GM18505 (cell line): ENCODE data around the gene GTF3C6.
A peak's percentile ranks its signal among the peaks of the same experiment; 100 is the strongest.

Experiments used
- ATAC-seq: cut with Tn5 transposase; IDR thresholded peaks from one replicate; pipeline ENCODE4 v1.9.1; 2021; ENCODE audit not compliant: unreplicated experiment
- POLR2A ChIP-seq: IDR thresholded peaks from 4 replicates; pipeline ENCODE4 v1.6.1; 2011; ENCODE audit warnings: borderline replicate concordance; ENCODE audit not compliant: insufficient read depth, insufficient read length; ENCODE audit errors: extremely low read depth

The GTF3C6 gene, protein sequence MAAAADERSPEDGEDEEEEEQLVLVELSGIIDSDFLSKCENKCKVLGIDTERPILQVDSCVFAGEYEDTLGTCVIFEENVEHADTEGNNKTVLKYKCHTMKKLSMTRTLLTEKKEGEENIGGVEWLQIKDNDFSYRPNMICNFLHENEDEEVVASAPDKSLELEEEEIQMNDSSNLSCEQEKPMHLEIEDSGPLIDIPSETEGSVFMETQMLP

DNA sequence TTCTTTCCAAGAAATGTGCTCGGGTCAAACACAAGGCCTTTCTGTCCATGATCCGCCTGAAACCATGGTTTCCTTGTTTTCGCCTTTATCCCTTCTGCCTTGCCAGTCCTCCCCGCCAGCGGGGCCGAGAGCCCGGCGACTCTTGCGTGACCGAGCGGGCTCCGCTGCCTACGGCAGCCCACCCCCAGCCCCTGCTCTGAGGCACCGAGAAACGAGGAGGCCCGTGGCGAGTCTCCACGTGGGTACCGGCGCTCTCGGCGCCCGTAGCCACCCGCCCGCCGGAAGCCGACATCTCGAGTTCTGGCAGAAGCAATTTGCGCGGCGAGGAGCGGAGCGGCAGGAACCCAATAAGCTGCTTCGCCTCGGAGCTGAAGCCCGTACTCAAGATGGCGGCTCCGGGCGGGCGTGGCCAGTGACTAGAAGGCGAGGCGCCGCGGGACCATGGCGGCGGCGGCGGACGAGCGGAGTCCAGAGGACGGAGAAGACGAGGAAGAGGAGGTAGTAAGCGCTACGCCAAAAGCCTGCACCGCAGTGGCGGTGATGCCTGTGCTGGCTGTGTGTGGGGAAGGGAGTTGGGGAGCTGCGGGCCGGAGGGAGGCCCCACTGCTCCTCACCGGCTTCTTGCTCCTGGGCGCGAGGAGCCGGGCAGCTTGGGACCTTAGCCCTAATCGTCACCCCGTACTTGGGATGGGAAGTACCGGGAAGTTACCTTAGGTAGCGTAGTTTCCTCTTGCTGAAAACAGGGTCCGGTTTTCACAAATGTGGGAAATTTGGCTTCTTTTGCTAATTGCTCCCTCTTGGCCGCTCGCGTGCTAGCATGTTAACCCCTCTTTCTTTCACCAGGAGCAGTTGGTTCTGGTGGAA is at the start of gene GTF3C6:
Gene GTF3C6 (plus strand): TSS at position 378 of the 864 bp plus-strand sequence. CDS start 64 bp downstream, at position 442.
- peak; percentile 97 for ATAC-seq
- TF ChIP-seq POLR2A: peak; percentile 97

DNA sequence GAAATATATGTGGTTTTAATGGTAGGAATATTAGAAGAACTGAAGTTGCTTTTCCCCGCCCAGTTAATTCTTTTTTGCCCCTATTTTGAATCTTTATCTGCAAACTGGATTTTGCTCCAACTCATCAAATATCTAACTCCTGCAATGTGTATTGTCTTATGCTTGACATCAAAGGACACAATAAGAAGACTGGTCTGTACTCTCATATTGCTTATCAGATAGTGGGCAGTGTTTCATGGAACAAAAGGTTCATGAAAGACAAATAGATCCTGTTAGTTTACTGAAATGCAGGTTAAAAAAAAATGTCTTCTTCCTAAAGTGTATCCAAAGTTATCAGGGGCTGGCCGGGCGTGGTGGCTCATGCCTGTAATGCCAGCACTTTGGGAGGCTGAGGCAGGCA is 27.7 kb upstream of the GTF3C6 start:
- TF ChIP-seq POLR2A: no peak
- ATAC-seq: no peak

DNA sequence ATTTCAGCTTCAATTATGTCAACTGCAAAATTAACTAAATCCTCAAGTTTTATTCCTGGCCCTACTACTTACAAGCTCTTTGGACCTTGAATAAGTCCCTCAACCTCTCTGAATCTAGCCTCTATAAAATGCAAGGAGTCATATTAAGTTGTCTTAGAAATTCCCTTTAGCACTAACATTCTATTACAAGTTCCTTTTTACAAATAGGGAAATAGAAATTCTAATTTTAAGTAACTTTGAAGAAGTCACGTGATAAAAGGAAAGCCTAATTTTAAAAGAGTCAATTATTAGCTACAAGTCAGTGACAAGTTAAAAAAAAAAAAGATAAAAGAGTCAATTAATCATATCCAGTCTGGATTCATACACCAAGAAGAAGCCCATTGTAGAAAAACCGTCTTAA is 24.6 kb upstream of the GTF3C6 start:
- no peak for TF ChIP-seq POLR2A
- no peak for ATAC-seq

DNA sequence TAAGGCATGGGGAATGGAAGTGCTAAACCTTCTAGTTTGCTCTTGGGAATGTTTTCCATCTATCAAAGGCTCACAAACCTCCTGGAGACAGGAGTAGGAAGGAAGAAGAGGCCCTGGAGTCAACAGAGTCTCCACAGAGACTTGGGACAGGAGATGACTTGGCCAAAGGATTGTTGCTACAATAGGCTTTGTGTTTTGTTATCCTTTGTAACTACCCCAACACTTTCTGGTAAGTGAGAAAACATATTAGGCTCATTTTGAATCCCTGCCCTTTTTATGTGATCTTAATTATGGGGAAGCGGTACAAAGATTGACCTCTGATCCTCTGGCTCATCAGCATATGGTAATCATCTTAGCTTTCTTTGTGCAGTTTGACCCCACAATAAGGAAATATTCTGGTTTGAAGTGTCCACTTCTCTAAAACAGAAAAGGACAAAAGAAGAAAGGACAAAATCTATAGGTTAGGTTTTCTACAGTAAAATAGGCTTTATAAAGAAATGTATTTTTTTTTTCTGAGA is 24.1 kb upstream of the GTF3C6 start:
- TF ChIP-seq POLR2A: no peak
- ATAC-seq: no peak

DNA sequence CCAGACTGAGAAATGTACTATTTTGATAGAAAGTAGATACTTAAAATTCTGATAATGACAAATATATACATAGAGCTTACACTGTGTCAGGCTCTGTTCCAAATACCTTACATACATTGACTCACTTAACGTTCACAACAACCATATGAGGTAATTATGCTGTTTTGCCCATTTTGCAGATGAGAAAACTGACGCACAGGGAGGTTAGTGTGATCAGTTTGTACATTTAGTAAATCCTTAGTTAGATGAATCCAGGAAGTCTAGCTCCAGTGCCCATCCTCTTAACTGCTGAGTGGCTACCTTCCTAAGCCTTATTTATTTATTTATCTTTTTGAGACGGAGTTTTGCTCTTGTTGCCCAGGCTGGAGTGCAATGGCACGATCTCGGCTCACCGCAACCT is 23.3 kb upstream of the GTF3C6 start:
- ATAC-seq: no peak
- TF ChIP-seq POLR2A: no peak

DNA sequence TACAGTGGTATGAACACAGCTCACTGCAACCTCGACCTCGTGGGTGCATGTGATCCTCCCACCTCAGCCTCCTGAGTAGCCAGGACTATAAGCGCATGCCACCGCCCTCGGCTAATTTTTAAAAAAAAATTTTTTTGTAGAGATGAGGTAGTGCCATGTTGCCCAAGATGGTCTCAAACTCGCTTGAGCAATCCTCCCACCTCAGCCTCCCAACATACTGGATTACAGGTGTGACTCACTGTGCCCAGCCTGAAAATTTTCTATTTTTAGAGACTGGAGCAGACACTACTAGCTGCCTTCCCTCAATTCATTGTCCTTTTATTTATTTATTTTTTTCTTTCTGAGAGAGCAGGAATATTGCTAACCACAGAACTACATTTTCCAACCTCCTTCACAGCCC is 20.3 kb upstream of the GTF3C6 start:
- ATAC-seq: no peak
- TF ChIP-seq POLR2A: no peak

DNA sequence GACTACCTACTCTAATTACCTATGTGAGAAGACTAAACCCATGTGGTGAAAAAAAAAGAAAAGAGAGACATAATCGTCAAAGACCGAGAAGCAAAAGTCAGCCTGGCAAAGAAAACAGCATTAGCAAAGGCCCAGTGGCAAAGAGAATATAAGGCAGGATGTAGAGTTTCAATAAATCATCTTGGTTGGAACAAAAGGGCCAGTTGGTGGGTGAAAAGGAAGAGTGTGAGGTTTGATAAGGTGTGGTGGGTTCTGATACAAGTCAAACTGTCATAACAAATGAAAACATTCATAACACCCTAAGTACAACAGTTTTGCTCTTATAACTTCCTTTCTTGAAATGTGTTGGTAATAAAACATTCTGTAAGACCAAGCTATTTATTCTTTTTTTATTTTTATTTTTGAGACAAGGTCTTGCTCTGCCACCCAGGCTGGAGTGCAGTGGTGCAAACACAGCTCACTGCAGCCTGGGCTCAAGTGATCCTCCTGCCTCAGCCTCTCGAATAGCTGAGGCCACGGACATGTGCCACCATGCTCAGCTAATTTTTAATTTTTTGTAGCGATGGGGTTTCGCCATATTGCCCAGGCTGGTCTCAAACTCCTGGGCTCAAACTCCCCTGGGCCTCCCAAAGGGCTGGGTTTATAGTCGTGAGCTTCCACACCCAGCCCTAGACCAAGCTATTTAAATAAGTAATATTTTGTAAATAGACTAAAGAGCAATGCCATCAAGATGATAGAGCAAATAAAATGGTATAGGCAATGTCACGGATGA is 18.9 kb upstream of the GTF3C6 start:
- no peak for ATAC-seq
- TF ChIP-seq POLR2A: no peak

DNA sequence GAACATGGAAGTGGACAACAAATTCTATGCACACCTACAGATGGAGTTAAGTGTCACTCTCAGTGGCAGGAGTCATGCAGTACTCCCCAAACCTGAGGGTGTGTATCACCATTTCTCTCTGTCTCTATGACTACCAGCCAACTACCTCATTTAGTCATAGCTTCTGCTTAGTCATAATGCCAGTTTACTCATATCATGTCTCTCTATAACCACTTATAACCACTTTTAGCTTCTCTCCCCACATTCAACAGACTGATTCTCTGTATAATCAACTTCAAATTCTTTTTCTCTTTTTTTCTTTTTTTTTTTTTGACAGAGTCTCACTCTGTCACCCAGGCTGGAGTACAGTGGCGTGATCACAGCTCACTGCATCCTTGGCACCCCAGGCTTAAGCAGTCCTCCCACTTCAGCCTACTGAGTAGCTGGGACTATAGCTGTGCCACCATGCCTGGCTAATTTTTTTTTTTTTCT is 13.8 kb upstream of the GTF3C6 start:
- no peak for TF ChIP-seq POLR2A
- ATAC-seq: peak; percentile 99

DNA sequence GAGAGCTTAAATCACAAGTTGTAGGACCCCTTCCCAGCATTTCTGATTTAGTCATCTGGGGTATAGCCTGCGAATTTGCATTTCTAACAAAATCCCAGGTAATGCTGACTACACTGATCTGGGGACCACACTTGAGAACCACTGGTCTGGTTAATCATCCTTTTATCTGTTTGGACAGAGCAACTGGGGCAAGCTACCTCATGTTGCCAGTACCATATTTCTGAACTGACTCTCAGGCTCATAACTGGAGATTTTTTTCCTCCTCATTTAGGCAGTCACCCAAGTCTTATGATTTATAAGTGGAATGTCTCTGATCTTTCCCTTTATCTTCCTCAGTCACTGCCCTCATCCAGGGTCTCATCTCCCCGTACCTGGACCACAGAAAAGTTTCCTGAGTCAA is 12.0 kb upstream of the GTF3C6 start:
- TF ChIP-seq POLR2A: no peak
- no peak for ATAC-seq

DNA sequence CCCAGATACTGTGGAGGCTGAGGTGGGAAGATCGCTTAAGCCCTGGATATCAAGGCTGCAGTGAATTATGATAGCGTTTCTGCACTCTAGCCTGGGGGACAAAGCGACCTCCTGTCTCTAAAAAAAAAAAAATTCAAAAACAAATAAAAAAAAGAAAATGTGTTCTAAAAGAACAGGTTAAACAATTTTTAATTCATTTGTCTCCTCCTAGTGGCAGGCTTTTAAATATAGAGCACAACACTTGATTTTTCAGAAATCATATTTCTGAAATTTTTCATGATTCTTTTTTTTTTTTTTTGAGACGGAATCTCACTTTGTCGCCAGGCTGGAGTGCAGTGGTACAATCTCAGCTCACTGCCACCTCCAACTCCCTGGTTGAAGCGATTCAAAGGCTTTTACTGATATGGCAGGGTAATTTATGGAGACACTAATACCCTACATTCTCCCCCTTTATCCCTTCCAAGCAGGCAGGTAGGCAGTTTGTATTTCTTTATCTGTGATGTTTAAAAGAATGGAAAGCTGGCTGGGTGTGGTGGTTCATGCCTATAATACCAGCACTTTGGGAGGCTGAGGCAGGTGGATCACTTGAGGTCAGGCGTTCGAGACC is 8.7 kb upstream of the GTF3C6 start:
- no peak for ATAC-seq
- TF ChIP-seq POLR2A: no peak

DNA sequence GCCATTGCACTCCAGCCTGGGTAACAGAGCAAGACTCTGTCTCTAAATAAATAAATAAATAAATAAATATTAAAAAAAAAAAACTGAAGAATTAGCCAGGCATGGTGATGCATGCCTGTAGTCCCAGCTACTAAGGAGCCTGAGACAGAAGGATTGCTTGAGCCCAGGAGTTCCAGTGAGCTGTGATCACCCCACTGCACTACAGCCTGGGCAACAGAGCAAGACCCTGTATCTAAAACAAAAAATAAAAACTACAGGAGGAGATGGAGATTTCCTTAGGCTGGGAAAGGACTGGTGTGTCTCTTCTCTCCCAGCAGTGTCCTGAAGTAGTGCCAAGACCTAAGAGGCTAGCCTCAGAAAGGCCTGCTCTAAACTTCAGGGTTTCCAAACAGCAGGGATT is 8.1 kb upstream of the GTF3C6 start:
- TF ChIP-seq POLR2A: no peak
- no peak for ATAC-seq

DNA sequence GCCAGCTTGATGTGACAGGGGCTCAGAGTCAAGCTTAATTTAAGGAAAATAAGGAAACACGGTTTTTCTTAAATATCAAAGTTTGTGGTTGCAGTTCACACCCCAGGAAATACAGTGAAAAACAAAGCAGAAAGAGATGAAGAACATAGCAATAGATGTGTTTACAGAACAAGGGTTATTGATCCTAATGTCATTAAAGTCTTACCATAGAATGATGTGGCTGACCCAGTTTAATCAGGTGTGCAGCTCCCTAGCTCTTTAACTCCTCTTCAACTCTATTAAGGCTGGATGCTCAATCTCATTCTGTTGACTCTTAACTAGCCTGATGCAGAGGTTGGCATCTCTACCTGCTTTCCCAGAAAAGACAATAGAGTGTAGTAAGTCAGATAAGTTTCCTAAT is 7.5 kb upstream of the GTF3C6 start:
- ATAC-seq: no peak

More for the DNA sequence above, 7.5 kb upstream of the GTF3C6 start:
- no peak for TF ChIP-seq POLR2A
